CD4-positive, alpha-beta T cell treated with Interferon alpha-2 for 1 hour (primary cell): ENCODE results near the gene BCL11B.

ENCODE experiments used
- DNase-seq, 2 donors: peaks; one replicate each; pipeline ENCODE4 v3.0.0-alpha.2; 2020 to 2022

BCL11B gene

DNA sequence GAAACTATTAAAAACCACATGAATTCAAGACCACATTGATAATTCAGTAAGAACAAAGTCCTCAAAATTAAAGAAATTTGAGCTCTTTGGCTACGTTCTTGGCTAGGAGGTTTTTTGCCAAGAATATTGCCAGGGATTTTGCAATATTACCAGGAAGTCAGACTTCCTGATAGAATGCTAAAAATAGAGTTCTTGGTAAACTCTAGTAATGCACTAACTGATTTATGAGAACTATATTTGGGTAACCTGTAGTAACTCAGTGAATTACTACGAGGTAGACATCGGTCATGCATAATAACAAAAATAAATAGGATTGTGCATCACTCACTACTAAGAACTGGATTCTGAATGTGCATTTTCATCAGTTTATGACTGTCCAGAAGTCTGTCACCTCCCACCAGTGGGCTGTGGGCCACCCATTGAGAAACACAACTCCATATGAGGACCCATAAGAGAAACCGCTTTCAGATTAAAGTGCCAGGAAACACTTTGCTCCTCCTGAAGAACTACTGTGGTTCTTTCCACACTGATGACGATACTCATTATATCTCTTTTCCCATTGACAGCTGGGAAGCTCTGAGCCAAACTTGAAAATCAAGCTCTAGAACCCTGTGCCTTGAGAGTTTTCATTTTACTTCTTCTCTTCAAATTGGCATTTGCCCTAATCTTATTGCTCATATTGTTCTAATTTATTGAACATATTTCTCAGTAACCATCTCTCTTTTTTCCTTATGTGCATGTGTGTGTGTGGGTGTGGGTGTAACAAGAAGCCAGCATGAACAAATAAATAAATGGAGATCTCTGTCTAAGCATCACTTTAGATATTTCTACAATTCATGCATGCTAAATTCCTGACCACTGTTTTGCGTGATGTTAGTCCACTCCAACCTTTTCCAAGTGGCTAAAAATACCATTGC lies 116.6 kb downstream of the BCL11B start:
- DNase-seq, result no peak

DNA sequence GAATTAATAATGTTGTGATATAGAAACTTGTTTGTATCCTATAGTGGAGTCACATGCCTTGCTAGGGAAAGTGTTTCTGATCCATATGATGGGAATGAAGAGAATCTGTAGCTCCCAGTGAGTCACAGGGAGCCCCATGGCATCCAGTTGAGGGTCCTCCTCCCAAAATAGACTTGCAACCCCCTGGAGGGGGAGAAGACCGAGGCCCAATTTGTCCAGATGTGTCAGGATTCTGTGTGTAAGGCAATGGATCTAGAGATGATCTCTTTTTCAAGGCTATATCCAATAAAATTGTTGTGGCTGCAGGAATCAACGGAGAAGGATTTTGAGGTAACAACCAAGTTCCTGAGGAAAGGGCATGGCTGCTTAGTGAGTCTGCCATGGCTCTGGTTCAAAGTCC lies 121.8 kb downstream of the BCL11B start:
- no peak for DNase-seq

DNA sequence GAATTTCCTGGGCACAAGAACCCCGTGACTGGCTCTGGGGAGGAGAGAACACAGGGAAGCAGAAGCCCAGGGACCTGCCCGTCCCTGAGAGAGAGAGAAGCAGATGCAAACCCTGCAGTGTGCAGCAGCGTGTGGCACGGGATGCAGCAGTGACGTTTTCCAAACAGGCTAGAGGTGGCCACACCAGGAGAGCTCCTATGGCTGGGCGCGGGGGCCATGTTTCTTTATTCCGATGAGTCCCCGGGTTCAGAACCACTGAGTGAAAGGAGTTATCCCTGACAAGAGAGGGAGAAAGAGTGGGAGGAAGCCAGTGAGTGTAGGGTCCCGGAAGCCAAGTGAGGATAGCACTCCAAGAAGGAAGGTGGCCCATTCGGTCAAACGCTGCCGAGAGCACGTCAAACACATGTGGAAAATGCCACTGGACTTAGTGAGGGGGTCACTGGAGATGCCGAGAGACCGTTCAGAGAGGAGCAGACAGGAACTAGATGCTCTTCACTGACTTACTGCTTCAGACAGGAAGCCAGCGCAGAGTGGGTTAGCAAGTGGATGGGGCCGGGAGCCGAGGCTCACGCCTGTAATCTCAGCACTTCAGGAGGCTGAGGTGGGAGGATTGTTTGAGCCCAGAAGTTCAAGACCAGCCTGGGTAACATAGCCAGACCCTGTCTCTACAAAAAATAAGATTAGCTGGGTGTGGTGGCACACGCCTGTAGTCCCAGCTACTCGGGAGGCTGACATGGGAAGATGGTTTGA lies 123.0 kb downstream of the BCL11B start:
- DNase-seq, result no peak

DNA sequence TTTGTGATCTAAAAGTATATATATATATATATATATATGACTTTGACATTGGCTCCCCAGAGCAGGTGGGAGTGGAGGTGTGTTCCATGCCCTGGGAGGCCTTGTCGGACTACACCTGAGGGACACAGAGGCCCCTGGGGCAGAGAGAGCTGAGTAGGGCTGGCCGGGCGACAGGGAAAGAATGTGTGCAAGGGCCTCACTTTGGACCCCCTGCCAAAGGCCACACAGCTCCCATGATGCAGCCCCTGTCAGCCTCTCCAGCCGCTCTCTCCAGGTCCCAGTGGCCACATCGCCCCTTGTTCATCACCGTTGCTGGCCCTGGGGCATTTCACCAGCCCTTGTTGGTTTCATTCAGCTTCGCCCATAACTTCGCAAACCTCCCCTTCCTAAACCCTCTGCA lies 123.9 kb downstream of the BCL11B start:
- DNase-seq, result no peak

DNA sequence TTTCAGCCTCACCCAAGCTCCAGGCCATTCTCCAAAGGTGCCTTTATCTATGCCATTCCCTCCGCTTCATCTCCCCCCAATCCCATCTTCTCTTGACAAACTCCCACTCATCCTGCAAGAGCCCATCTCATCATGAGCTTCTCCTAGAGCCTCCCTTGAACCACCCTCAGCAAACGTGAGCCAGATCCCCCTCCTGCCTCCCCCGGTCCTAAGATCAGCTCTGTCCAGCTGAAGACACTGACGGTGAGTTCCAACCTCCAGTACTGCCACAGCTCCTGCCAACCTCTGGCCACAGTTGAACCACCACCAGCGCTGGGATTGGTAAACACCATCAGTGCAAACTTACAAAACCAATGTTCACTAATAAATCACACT lies 124.6 kb downstream of the BCL11B start:
- DNase-seq, result no peak

DNA sequence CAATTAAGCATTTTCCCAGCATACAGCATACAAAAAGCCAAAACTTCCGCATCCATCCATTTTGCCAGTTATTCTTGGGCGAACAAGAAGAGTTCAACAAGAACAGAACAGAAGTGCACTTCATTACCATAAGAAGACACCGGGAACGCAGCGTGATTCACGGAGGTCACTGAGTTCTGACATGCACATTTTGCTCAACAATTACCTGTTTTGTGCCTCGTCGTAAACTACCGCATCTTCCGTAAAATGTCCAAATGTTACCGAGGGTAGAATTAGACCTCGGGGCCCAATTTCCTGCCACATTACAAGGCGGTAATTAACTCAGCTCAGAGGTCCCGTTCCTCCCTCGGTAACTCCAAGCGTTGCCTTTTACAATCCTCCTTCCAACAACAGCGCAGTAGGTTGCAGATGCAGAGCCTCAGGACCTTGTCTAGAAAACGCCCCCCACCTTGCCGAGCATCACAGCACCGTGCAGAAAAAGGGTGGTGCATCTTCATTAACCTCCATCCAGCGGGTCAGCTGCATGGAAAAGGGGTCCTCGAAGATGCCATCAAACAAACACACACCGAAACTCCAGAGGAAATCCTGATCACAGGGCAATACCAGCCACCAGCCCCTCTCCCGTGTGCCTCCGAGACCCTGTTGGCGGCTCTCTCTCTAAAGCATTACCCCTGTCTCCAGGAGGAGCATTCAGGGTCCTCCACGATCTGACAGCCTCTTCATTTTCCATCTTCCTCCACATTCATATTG lies 125.2 kb downstream of the BCL11B start:
- DNase-seq, result no peak

DNA sequence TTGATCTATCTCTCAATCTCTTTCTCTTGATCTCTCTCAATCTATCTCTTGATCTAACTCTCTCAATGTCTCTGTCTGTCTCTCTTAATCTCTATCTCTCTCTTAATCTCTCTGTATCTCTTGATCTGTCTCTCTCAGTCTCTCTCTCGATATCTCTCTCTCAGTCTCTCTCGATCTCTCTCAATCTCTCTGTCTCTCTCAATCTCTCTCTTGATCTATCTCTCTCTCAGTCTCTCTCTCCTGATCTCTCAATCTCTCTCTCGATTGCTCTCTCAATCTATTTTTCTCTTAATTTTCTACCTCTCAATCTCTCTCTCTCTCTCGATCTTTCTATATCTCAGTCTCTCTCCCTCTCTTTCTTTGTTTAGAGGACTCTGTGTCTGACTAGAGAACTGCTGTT lies 126.7 kb downstream of the BCL11B start:
- no peak for DNase-seq

DNA sequence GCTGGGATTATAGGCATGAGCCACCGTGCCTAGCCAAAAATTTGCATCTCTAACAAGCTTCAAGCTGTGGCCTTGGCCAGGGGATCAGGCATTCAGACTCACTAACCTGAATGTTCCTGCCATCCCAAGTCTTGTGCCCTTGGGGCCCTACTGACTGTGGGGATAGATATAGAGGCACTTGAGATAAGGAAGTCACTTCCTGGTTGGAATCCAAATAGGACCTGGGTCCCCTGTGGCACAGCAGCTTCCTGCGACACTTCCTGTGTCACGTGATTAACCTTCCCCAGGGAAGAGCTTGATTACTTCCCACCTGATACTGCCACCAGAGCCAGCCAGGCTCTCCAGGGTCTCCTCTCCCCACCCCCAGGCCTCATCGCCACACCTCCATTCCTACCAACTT lies 128.2 kb downstream of the BCL11B start:
- DNase-seq, result no peak

DNA sequence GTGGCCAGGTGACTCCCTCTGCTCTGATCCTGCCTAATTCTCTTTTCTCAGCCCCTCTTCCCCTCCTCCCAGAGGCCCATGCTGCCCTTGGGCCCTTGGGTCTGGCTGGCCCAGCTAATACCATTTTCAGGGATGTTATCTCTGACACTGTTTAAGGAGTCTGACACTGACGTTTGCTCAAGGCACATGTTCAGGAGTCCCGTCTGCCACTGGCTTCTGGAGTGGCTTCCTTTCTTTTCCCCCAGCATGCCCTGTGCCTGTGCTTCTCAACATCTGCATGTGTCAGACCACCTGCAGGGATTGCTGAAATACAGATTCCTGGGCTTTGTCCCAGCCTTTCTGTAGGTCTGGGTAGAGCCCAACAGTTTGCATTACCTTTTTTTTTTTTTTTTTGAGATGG lies 128.9 kb downstream of the BCL11B start:
- DNase-seq, result no peak

DNA sequence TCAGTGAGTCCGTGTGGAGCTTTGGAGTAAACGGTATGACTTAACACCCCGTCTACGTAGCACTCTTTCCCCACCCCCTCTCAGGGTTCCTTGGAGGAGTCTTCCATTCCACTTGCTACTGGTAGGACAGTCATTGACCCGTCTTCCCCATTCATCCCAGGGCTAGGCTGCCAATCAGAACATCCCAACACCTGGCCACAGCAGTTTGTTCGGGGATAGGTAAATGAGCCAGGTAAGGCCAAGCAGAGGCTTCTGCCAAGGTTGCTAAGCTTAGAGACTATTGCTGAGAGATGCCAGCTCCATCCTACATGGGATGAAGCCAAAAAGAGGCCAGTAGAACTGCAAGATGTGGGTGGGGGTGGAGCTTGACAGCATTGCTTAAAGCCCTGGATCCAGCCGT lies 130.8 kb downstream of the BCL11B start:
- no peak for DNase-seq

DNA sequence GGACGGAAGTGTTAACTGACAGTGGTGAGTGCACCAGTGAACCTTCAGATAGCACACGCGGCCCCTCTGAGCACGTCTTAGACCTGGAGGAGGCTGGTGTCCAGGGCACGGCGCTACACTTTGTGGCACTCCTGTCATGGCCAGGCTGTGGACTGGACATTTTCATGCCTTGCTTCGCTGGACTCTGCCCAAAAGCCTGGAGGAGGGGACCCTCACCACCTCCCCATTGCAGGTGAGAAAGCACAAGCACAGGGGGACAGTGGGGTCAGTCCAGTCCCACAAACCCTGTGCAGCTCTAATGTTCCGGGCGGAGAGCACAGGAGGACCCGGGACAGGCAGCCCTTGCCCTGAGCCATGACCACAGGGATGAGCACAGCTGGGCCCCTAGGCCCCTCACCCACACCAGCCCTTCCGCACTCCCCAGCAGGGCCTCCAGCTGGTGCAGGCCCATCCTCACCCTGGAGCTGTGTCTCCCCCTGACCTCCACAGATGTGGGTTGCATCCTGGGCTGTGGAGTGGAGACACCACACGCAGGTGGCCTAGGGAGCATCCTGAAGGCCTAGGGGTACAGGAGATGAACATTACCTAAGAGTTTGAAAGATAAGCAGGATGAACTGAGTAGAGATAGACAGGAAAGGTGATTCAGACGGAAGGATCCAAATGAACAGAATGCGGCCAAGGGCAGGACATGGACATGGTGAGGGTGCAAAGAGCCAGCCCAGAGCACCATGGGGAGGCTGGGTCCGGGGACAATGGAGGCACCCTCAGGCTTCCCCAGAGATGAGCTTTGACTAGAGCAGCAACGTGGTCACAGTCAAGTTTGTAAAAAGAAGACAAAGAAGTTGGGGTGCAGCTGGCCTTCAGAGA lies 132.8 kb downstream of the BCL11B start:
- DNase-seq, result no peak

DNA sequence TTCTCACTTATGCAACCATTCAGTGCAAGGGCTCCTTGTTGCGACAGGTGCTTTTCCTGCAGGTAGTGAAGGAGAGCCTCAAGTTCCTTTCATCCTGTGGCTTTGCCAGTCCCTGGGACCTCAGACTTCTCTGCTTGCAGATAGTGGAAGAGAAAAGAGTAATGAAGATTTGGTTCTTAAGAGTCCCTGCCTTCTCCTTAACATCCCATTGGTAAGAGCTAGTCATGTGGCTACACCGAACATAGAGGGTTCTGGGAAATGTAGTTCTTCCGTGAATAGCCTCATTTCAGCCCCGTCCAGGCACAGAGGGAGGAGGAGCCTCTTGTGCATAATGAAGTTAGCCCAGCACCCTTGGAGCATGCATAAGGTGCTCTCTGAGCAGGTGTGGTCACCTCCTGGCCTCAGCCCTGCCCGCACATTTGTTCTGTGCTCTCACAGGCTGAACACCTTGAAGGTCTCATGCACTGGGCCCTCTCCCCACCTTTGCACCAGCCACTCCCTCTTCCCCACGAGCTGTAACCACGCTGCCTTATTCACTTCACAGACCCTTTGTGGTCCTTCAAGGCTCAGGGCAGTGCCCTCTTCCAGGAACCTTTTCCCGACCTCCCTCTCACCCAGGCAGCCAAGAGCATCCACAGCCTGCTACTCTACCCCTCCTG lies 134.0 kb downstream of the BCL11B start:
- peak in 1 of 2 donors; percentile 36 for DNase-seq

DNA sequence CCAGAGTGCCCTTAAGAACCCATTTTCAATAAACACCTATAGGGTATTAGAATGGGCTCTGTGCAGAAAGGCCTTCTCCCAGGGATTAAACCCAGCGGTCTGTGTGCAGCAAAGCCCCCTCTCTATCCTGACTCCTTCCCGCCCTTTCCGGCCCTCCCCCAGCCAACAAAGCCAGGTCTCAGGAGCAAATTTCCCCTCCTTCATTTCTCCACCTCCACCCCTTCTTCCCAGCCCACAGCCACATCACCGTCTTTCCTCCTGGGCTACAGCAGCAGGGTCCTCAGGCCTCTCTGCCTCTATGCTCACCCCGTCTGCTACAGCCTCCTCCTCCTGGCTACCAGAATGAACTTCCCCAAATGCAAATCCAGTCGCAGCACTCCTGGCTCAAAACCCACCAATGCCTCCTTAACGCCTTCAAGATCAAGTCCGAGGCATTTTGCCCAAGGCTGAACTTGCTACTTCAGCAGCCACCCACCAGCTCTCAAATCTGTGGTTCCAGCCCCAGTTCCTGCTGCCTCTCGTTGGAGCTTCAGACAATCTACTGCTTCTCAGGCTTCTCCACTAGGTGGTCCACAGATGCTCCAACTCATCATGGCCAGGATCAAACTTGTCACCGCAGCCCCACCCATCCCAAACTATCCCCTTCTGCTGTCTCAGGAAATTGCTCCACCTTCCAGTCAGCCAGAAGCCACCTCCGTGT lies 134.8 kb downstream of the BCL11B start:
- no peak for DNase-seq

DNA sequence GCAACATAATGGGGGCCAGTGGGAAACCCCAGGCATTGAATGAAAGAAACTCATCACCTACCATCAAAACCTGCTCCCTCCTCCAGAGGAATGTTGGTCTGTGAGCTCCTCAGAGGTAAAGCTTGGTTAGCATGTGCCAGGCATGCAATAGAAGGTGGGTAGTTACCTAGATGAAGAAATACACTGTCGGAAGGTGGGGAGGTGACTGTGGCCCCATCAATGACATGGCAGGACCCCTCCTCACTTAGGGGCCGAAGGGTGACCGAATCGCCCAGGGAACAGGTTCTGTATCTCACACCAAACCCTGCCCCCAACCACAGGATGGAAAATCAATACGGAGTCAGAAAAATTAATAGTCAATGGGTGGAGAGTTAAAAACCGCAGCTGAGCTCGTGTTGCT lies 135.6 kb downstream of the BCL11B start:
- DNase-seq, result no peak

DNA sequence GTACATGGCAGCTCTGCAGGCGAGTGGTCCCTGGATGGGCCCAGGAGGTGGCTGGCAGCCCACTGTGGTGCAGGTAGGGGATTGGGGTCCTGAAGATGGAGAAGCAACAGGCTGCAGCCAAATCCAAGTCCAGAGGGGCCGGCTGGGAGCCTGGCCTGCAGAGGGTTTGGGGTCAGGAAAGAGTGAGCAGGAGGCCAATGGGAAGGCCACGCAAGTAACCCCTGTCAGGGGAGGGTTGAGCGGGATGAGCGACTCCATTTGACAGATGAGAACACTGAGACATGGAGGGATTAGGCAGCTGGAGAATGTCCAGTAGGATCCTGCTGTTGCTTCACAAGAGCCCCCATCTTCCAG lies 136.0 kb downstream of the BCL11B start:
- no peak for DNase-seq

DNA sequence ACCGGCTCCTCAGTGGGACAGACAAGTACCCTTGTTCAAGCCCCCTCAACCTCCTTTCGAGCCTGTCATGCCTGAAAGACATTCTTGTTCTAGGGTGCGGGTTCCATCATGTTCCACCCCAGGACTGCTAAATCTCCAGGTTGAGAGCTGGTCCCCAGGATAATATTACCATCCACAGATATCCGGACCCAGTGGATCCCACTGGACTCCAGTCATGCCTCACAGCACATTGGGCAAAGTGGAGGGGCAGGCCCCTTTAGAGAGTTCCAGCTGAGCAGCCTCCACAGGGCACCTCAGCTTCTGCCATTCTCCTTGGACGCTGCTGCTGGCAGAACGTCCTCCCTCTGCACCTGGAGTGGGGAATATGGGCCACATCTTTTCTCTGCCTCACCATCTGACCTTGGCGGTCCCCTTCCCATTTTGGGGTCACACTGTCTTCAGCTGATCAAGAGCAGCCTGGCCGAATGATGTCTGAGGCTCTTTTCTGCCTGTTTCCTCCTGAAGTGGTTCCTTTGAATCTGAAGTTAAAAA lies 137.4 kb downstream of the BCL11B start:
- no peak for DNase-seq

DNA sequence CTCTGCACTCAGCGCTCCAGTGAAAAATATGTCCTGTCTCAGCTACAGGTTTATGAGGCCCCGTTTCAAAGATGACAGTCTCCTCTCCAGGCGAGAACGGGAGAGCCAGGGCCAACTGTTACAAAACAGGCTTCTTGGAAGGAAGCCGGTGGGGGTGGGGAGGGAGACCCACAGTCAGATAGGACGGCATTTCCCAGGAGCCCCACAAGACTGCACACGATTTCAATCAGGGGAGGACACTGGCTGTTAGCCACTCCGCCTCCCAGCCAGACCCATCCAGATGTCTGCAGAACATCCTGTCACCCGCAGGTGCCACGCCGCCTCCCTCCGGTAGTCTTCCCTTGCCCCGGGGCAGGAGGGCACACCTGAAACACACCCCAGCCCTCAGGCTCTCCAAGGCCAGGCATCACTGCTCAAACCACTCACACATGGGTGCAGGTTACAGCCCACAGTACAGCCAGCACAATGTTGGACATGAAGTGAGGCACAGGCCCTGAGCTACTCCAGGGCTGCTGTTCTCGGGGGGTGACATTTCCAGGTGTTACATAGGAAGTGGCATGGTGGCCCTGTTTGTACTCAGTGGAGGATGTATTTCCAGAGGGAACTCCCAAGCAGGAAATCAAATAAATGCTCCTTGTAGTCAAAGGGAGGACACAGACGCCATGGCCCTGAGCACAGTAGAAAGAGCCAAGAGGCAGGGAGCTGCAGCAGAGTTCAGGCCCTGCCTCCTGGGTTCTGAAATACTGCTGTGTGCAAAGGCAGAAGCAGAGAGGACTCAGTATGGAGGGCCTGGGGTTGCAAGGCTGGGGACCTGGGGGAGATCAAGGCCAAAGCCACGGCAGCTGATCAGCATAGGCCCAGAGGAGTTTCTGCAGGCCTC lies 138.1 kb downstream of the BCL11B start:
- DNase-seq, result no peak

DNA sequence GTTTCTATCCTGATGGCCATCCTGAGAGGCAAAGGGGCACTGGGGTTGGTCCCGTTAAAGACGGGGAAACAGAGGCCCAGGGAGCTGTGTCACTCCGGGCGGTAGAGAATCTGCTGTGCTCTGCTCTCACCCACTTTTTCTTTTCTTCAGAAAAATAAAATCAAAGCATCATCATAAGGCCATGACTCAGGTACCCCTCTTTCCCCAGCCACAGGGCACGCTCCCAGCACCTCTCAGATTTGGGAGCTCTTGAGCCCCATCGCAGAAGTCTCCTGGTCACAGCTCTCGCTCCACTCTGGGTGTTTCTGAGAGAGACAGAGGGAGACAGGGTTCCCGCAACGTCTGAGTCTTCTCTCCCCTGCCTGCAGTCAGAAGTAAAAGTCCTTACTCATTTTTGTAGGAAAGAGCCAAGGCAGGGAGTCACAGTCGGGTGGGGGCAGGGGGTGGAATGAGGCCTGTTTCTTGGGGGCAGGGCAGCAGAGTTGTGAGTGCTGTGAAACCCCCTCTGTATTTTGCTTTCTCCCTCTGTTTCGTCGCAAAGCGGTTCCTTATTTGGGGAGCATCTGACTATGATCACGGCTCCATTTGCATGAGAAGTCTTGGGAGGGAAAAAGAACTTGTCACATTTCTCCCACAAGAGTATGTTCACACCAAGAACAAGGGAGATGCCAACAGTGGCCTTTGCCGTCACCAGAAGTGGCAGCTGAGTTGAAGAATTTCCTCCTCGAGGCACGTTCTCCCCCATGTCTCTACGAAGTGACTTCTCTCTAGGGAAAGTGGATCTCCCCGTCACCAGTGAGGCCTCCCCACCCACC lies 139.0 kb downstream of the BCL11B start:
- DNase-seq, result no peak

DNA sequence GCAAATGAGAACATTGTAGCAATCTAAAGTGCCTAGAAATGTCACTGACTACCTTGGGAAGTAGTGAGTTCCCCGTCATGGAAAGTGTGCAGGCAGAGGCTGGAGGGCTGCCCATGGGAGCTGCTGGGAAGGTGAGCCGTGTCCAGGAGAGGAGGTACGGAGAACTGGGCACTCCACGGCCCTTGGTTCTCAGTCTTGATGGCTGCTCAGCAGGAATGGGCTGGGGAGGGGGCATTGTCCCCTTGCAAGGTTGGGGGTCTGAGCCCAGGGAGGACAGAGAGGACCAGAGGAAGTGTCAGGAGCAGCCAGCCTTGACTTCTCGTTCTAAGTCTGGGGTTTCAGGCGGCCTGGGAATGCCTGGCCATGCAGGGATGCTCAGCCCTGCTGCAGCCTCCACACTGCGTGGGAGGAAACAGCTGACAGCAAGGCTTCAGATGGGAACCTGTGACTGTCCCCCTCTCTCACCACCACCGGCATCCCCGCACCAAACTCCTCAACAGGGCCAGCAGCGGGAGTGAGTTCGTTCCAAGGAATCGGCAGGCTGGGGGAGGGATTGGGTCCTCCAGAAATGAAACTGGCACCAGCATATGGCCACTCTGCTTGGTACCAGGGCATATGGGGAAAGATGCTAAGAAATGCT lies 140.2 kb downstream of the BCL11B start:
- DNase-seq, result no peak
